Hepatocyte (in vitro differentiated cells): ENCODE data around the gene ANHX.
"Not testable (repeated sequence)": the region's sequence is repeated elsewhere in the genome, so short reads cannot be mapped to it uniquely, and the experiment has no call there.

Experiments
- CTCF ChIP-seq: fragments of 200-600 bp; sonication (generic); IDR thresholded peaks from 2 replicates; pipeline ENCODE4 v1.5.1; 2016; ENCODE audit warnings: antibody characterized with exemption, mild to moderate bottlenecking; ENCODE audit not compliant: poor library complexity
- EZH2 ChIP-seq: fragments of 200-600 bp; sonication (generic); IDR thresholded peaks from 2 replicates; pipeline ENCODE4 v1.6.1; 2016; ENCODE audit warnings: antibody characterized with exemption, mild to moderate bottlenecking, borderline replicate concordance
- EZH2phosphoT487 ChIP-seq: fragments of 200-600 bp; sonication (generic); IDR thresholded peaks from one replicate; pipeline ENCODE4 v1.6.1; 2018; ENCODE audit warnings: antibody characterized with exemption, mild to moderate bottlenecking, low read depth, moderate library complexity; ENCODE audit not compliant: unreplicated experiment, severe bottlenecking

DNA sequence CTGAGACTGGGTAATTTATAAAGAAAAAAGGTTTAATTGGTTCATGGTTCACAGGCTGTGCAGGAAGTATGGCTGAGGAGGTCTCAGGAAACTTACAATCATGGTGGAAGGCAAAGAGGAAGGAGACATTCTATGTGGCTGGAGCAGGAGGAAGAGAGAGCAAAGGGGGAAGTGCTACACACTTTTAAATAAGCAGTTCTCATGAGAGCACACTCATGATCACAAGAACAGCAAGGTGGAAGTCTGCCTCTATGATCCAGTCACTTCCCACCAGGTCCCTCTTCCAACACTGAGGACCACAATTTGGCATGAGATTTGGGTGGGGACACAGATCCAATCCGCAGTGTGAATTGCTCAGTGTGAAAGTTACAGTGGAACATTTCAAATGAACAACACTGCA lies 20.2 kb upstream of the ANHX start:
- TF ChIP-seq EZH2, CTCF, EZH2phosphoT487: not testable (repeated sequence)
